ENCODE measurements around the gene MSX1. TPM values are rescaled to one million over a fixed set of nuclear protein-coding genes. Genes with fewer than 3 reads are reported as not detected.

The MSX1 gene
- total RNA-seq, 1 experiment from 2014 or later: 59.9 TPM

GRCh38 chr4:4838936-4839810 lies 20.3 kb upstream of the MSX1 start:
- no TSS peak for BruUV-seq (replicated peaks)
- H3K9ac ChIP-seq (ENCODE audit: low read length): no peak overlapping the region

More at GRCh38 chr4:4838936-4839810, 20.3 kb upstream of the MSX1 start:
- Histone ChIP-seq H3K4me3 (replicated peaks in 1 of 2; ENCODE audit: low read depth in 1 of 2, low read length in 2 of 2) (no peak overlapping the region), H3K9me2 (ENCODE audit: insufficient read depth) (no peaks in the 10 kb centered on the region), H3K27me3 (ENCODE audit: insufficient read depth, low read length) (no peaks in the 10 kb centered on the region), H3K27ac (ENCODE audit: low read depth, low read length) (no peak overlapping the region), H3K9me3 (ENCODE audit: control insufficient read depth in 1 of 2, insufficient read depth in 1 of 2, low read depth in 1 of 2, low read length in 2 of 2) (no peaks in the 10 kb centered on the region), H3K36me3 (ENCODE audit: control insufficient read depth in 1 of 2, insufficient read depth in 2 of 2, low read length in 2 of 2) (no peaks in the 10 kb centered on the region), H2AFZ (ENCODE audit: low read depth, low read length, poor library complexity, severe bottlenecking) (no peak overlapping the region), H3K79me2 (ENCODE audit: insufficient read depth, low read length) (no peaks in the 10 kb centered on the region), H3K4me1 (ENCODE audit: control insufficient read depth in 1 of 2, insufficient read depth in 2 of 2, low read length in 2 of 2) (peaks cover 3 to 19% of the 10 kb centered on the region in 2 experiments; a peak in 2 of 4 replicates), H4K20me1 (ENCODE audit: insufficient read depth) (no peaks in the 10 kb centered on the region), H3K4me2 (ENCODE audit: low read length) (no peak overlapping the region)
- POLR2A ChIA-PET: no interaction called here
- intact Hi-C loops (cut with micrococcal nuclease): no loop called here
- RAD21 ChIA-PET (ENCODE audit: low non-redundant PET in 1 of 2, low total read pairs in 2 of 2, uncharacterized antibody in 2 of 2, unreplicated experiment in 2 of 2): no interaction called here
- CTCF ChIA-PET: no interaction called here
- TF ChIP-seq EZH2 (IDR thresholded peaks at IDR 0.05) (no peak), POLR2AphosphoS5 (IDR thresholded peaks at IDR 0.05; ENCODE audit: low read depth, low read length) (no peak), EGR1 (IDR thresholded peaks at IDR 0.05; ENCODE audit: low read depth) (no peak), SP1 (IDR thresholded peaks at IDR 0.05; ENCODE audit: low read depth) (no peak), CTCF (IDR thresholded peaks at IDR 0.05 in 2 of 3, conservative IDR thresholded peaks at IDR 0.05 in 1 of 3; ENCODE audit: borderline replicate concordance in 1 of 3, insufficient read depth in 1 of 3, low read depth in 2 of 3, low read length in 2 of 3) (no peak), ATF3 (IDR thresholded peaks at IDR 0.05) (no peak), TCF7L2 (IDR thresholded peaks at IDR 0.05; ENCODE audit: borderline replicate concordance, extremely low read depth, insufficient read depth, insufficient read length) (no peak), POLR2A (IDR thresholded peaks at IDR 0.05; ENCODE audit: borderline replicate concordance, extremely low read depth, insufficient read depth, insufficient read length) (no peak), JUND (IDR thresholded peaks at IDR 0.05) (no peak), EZH2phosphoT487 (IDR thresholded peaks at IDR 0.05; ENCODE audit: borderline replicate concordance) (no peak), YY1 (IDR thresholded peaks at IDR 0.05; ENCODE audit: extremely low read depth, insufficient replicate concordance, low read depth, low read length) (no peak), CBX3 (IDR thresholded peaks at IDR 0.05; ENCODE audit: low read depth) (no peak), SRF (IDR thresholded peaks at IDR 0.05; ENCODE audit: low read depth) (no peak), RAD21 (IDR thresholded peaks at IDR 0.05; ENCODE audit: low read depth) (no peak), SIN3A (IDR thresholded peaks at IDR 0.05; ENCODE audit: low read depth) (no peak), FOSL1 (IDR thresholded peaks at IDR 0.05; ENCODE audit: low read depth) (no peak), ELF1 (IDR thresholded peaks at IDR 0.05; ENCODE audit: borderline replicate concordance, low read depth) (no peak), ZNF274 (IDR thresholded peaks at IDR 0.05; ENCODE audit: low read depth, low read length) (no peak)
- TF ChIP-seq, protein P1, sequence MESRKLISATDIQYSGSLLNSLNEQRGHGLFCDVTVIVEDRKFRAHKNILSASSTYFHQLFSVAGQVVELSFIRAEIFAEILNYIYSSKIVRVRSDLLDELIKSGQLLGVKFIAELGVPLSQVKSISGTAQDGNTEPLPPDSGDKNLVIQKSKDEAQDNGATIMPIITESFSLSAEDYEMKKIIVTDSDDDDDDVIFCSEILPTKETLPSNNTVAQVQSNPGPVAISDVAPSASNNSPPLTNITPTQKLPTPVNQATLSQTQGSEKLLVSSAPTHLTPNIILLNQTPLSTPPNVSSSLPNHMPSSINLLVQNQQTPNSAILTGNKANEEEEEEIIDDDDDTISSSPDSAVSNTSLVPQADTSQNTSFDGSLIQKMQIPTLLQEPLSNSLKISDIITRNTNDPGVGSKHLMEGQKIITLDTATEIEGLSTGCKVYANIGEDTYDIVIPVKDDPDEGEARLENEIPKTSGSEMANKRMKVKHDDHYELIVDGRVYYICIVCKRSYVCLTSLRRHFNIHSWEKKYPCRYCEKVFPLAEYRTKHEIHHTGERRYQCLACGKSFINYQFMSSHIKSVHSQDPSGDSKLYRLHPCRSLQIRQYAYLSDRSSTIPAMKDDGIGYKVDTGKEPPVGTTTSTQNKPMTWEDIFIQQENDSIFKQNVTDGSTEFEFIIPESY (IDR thresholded peaks at IDR 0.05; ENCODE audit: extremely low read depth, insufficient replicate concordance, low read length): no peak
- TF ChIP-seq, protein P2, sequence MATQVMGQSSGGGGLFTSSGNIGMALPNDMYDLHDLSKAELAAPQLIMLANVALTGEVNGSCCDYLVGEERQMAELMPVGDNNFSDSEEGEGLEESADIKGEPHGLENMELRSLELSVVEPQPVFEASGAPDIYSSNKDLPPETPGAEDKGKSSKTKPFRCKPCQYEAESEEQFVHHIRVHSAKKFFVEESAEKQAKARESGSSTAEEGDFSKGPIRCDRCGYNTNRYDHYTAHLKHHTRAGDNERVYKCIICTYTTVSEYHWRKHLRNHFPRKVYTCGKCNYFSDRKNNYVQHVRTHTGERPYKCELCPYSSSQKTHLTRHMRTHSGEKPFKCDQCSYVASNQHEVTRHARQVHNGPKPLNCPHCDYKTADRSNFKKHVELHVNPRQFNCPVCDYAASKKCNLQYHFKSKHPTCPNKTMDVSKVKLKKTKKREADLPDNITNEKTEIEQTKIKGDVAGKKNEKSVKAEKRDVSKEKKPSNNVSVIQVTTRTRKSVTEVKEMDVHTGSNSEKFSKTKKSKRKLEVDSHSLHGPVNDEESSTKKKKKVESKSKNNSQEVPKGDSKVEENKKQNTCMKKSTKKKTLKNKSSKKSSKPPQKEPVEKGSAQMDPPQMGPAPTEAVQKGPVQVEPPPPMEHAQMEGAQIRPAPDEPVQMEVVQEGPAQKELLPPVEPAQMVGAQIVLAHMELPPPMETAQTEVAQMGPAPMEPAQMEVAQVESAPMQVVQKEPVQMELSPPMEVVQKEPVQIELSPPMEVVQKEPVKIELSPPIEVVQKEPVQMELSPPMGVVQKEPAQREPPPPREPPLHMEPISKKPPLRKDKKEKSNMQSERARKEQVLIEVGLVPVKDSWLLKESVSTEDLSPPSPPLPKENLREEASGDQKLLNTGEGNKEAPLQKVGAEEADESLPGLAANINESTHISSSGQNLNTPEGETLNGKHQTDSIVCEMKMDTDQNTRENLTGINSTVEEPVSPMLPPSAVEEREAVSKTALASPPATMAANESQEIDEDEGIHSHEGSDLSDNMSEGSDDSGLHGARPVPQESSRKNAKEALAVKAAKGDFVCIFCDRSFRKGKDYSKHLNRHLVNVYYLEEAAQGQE (IDR thresholded peaks at IDR 0.05; ENCODE audit: low read depth): no peak
- DNase-seq (ENCODE audit: low read depth, low spot score): no peak
- 0 out of 2 replicates have a peak, but pooled peaks have one; percentile 26 for ATAC-seq

Measured in HCT116 (cell line).